GM23248 (cell line): ENCODE data around the gene FAM131C. TPM values are rescaled to one million over a fixed set of nuclear protein-coding genes. Genes with fewer than 3 reads are reported as not detected.

Experiments used
- DNase-seq: peaks from one replicate; pipeline ENCODE4 v3.0.0-alpha.2; 2015
- H2AFZ ChIP-seq: fragments of 200-600 bp; sonication (generic); 2 replicates; pipeline ENCODE4 v1.6.1; 2016; ENCODE audit warnings: antibody characterized with exemption
- H3F3A ChIP-seq: fragments of 200-600 bp; sonication (generic); 2 replicates; pipeline ENCODE4 v1.6.1; 2016; ENCODE audit warnings: mild to moderate bottlenecking, antibody characterized with exemption, mixed run types; ENCODE audit not compliant: insufficient read depth
- H3K27ac ChIP-seq: fragments of 200-600 bp; sonication (generic); 2 replicates; pipeline ENCODE4 v1.5.1; 2016; ENCODE audit warnings: mild to moderate bottlenecking
- H3K27me3 ChIP-seq: fragments of 200-600 bp; sonication (generic); replicated peaks from 2 replicates; pipeline ENCODE4 v1.6.1; 2016; ENCODE audit warnings: mild to moderate bottlenecking; ENCODE audit not compliant: insufficient read depth
- H3K36me3 ChIP-seq: fragments of 200-600 bp; sonication (generic); 2 replicates; pipeline ENCODE4 v1.6.1; 2016; ENCODE audit warnings: low read depth, mild to moderate bottlenecking
- H3K4me1 ChIP-seq: fragments of 200-600 bp; sonication (generic); 2 replicates; pipeline ENCODE4 v1.6.1; 2016; ENCODE audit warnings: mild to moderate bottlenecking; ENCODE audit not compliant: insufficient read depth
- H3K4me2 ChIP-seq: fragments of 200-600 bp; sonication (generic); one replicate; pipeline ENCODE4 v1.6.1; 2016; ENCODE audit warnings: mild to moderate bottlenecking; ENCODE audit not compliant: unreplicated experiment
- H3K4me3 ChIP-seq: fragments of 200-600 bp; sonication (generic); 2 replicates; pipeline ENCODE4 v1.5.1; 2016; ENCODE audit warnings: mild to moderate bottlenecking
- H3K79me2 ChIP-seq: fragments of 200-600 bp; sonication (generic); 2 replicates; pipeline ENCODE4 v1.6.1; 2016; ENCODE audit warnings: mild to moderate bottlenecking; ENCODE audit not compliant: insufficient read depth
- H3K9ac ChIP-seq: fragments of 200-600 bp; sonication (generic); 2 replicates; pipeline ENCODE4 v1.6.1; 2016; ENCODE audit warnings: mild to moderate bottlenecking
- H3K9me2 ChIP-seq: fragments of 200-600 bp; sonication (generic); 2 replicates; pipeline ENCODE4 v1.6.1; 2016; ENCODE audit warnings: mixed run types, mild to moderate bottlenecking, moderate library complexity; ENCODE audit not compliant: insufficient read depth
- H3K9me3 ChIP-seq: fragments of 200-600 bp; sonication (generic); one replicate; pipeline ENCODE4 v1.6.1; 2017; ENCODE audit warnings: low read depth
- H4K20me1 ChIP-seq: fragments of 200-600 bp; sonication (generic); 2 replicates; pipeline ENCODE4 v1.6.0; 2016; ENCODE audit not compliant: insufficient read depth
- EZH2 ChIP-seq: fragments of 200-600 bp; sonication (generic); IDR thresholded peaks from 2 replicates; pipeline ENCODE4 v1.6.1; 2018; ENCODE audit warnings: antibody characterized with exemption, mild to moderate bottlenecking; ENCODE audit not compliant: insufficient read depth, poor library complexity, severe bottlenecking
- EZH2phosphoT487 ChIP-seq: fragments of 200-600 bp; sonication (generic); IDR thresholded peaks from 2 replicates; pipeline ENCODE4 v1.6.1; 2018; ENCODE audit warnings: antibody characterized with exemption, moderate library complexity, mild to moderate bottlenecking, low read depth; ENCODE audit not compliant: insufficient read depth
- WGBS, 2 experiments: methylation state at CpG; one replicate each; pipeline ENCODE4 v1.1.6; 2015 to 2017; ENCODE audit warnings: low lambda C conversion rate in 2 of 2, low coverage in 1 of 2; ENCODE audit errors: missing lambda C conversion rate in 2 of 2; 5-methylcytosine and 5-hydroxymethylcytosine counted together
- in situ Hi-C: fragments of 300-500 bp; cut with MboI; formaldehyde crosslinking; loops from 2 replicates; pipeline ENCODE4 v1.15.0; 2020
- polyA plus RNA-seq: library from polyadenylated mRNA; unstranded; fragments of >200 nt; fragmentation: Nextera tagmentation; extraction: Ambion mirVana; gene quantifications from 2 replicates; pipeline ENCODE4 v1.2.1, GENCODE V29; 2016
- total RNA-seq: library from RNA; depleted of rRNA; stranded (reverse); fragments of >200 nt; shearing (Covaris generic); gene quantifications from 2 replicates; pipeline ENCODE4 v1.2.3, GENCODE V29; 2014

FAM131C gene
- total and polyA plus RNA-seq, 2 experiments from 2014 or later, result 0.97 to 1.3 TPM

- H3K9me2 ChIP-seq, result no peaks in the 10 kb centered on the region
- no peak for DNase-seq
- in situ Hi-C loops, result no loop called here
- peak overlapping the region; percentile 32; the same call in 1 of the 2 replicates for H3K27ac ChIP-seq
- no peaks in the 10 kb centered on the region for H3K36me3 ChIP-seq
- H3K4me1 ChIP-seq, result peaks cover 42% of the 10 kb centered on the region
- WGBS, 2 experiments, result 83 to 88% methylated on average over 4 of the region's 4 CpGs
- H3K4me3 ChIP-seq, result no peak overlapping the region
- H3F3A ChIP-seq, result peaks cover 21% of the 10 kb centered on the region
- H3K27me3 ChIP-seq, result no peaks in the 10 kb centered on the region
- no peak overlapping the region for H3K4me2 ChIP-seq
- H3K79me2 ChIP-seq, result no peaks in the 10 kb centered on the region
- peak overlapping the region; percentile 72; the same call in 1 of the 2 replicates for H3K9ac ChIP-seq
- TF ChIP-seq EZH2phosphoT487 (no peak), EZH2 (no peak)
- no peak overlapping the region for H2AFZ ChIP-seq
- no peaks in the 10 kb centered on the region for H4K20me1 ChIP-seq
- H3K9me3 ChIP-seq, result no peaks in the 10 kb centered on the region
These were observed 59.6 kb downstream of the FAM131C start for GRCh38 chr1:16013908-16014258.

DNA sequence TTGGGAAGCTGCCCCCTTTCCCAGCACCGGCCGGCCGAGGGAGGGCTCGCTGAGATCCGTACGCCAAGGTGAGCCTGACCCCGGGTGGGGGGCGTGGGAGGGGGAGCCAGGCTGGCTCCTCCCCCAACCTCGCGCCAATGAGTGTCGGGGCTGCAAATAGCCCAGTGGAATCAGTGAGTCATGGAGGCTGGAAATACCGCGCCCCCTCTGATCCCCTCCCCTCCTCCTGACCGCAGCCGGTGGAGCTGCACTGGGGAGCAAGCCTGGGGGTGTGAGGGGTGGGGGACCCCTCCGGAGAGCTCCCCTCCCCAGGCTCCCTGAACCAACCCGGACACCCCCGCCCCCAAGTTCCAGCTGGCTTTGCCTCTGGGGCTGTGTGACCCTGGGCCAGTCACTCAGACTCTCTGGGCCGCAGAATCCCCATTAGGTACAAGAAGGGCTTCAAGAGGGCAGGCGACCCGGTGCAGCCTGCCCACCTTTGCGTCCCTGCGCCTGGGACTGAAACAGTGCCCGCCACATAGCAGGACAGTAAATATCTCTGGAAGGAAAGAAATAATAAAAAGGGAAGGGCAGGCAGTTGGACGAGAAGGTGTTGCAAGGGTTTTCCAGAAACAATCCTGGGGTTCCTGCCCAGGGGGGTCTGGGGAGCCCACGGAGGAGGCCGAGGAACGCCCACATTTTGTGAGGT is 60.1 kb downstream of the FAM131C start:
- peaks cover 17% of the 10 kb centered on the region for H3F3A ChIP-seq
- WGBS, 2 experiments, result 21 to 25% methylated on average over 17 to 21 of the region's 28 CpGs
- peak; percentile 86 for DNase-seq
- H3K4me3 ChIP-seq, result peak overlapping the region; percentile 47
- no peaks in the 10 kb centered on the region for H3K27me3 ChIP-seq
- no peaks in the 10 kb centered on the region for H3K79me2 ChIP-seq
- H3K4me1 ChIP-seq, result peaks cover 37% of the 10 kb centered on the region
- H3K4me2 ChIP-seq, result peak overlapping the region; percentile 46
- in situ Hi-C loops, result no loop called here
- TF ChIP-seq EZH2phosphoT487 (no peak), EZH2 (no peak)
- H3K9ac ChIP-seq, result peak overlapping the region; percentile 72
- H3K9me3 ChIP-seq, result no peaks in the 10 kb centered on the region
- H3K9me2 ChIP-seq, result no peaks in the 10 kb centered on the region
- peak overlapping the region; percentile 32 for H3K27ac ChIP-seq
- H4K20me1 ChIP-seq, result no peaks in the 10 kb centered on the region
- peak overlapping the region; percentile 63 for H2AFZ ChIP-seq
- no peaks in the 10 kb centered on the region for H3K36me3 ChIP-seq

DNA sequence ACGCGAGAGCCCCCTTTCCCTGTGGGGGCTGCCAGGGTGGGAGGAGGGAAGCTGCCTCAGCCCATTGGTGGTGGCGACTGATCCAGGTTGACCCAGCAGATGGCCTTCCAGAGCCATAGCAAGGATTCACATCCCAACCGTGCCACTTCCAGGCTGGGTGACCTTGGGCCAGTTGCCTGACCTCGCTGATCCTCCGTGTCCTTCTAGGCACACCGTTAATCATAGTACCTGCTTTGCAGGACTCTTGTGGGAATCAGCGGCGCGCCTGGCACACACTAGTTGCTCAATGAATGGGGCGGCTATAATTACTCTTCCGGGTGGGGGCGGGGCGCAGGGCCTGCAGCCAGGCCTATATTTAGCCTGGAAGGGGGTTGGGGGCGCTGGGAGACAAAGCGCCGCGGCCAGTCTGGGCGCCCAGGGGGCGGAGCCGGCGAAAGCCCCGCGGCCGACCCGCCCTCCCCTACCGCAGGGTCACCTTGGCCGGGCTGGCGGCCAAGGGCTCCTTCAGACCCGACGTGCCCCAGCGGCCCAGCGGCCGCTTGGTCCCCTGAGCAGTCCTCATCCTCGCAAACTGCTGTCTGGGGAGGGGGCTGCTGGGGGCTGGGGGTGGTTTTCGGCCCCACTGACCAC is 60.7 kb downstream of the FAM131C start:
- Histone ChIP-seq H4K20me1 (no peaks in the 10 kb centered on the region), H3K9me2 (no peaks in the 10 kb centered on the region), H3F3A (peaks cover 14% of the 10 kb centered on the region), H3K4me3 (peak overlapping the region; percentile 47), H3K9ac (peak overlapping the region; percentile 72), H3K9me3 (no peaks in the 10 kb centered on the region), H2AFZ (peak overlapping the region; percentile 63), H3K79me2 (no peaks in the 10 kb centered on the region), H3K27ac (peak overlapping the region; percentile 32; the same call in 1 of the 2 replicates), H3K4me1 (peaks cover 34% of the 10 kb centered on the region), H3K36me3 (no peaks in the 10 kb centered on the region), H3K27me3 (no peaks in the 10 kb centered on the region), H3K4me2 (peak overlapping the region; percentile 46)
- 11 to 18% methylated on average over 13 to 28 of the region's 36 CpGs for WGBS, 2 experiments
- peak; percentile 80 for DNase-seq
- TF ChIP-seq EZH2phosphoT487, result no peak
- no peak for TF ChIP-seq EZH2
- in situ Hi-C loops, result no loop called here

DNA sequence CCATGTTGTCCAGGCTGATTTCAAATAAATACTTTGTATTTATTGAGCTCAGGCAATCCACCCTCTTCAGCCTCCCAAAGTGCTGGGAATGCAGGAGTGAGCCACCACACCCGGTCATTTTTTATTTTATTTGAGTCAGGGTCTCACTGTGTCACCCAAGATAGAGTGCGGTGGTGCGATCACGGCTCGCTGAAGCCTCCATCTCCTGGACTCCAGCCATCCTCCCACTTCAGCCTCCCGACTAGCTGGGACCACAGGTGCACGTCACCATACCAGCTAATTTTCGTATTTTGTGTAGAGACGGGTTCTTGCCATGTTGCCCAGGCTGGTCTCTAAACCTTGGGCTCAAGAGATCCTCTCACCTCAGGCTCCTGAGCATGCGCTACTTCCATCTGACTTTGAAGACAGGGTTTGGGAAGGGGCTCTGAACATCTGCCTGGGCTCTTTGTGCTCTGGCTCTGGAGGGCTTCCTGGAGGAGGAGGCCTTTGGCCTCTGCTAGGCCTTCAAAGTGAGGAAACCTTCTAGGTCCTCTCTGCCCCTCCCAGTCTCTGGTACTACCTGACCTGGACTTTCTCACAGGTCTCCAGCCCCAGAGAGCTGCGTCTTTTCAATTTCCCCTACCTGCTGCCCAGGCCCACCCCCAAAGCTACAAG is 61.4 kb downstream of the FAM131C start:
- H3K9me3 ChIP-seq, result no peaks in the 10 kb centered on the region
- no peak overlapping the region for H3K27ac ChIP-seq
- no peak overlapping the region for H3K4me3 ChIP-seq
- no peak overlapping the region for H3K4me2 ChIP-seq
- no peaks in the 10 kb centered on the region for H3K27me3 ChIP-seq
- peak overlapping the region; percentile 72 for H3K9ac ChIP-seq
- H3K4me1 ChIP-seq, result peaks cover 33% of the 10 kb centered on the region
- WGBS, 2 experiments, result 88 to 91% methylated on average over 10 to 11 of the region's 11 CpGs
- in situ Hi-C loops, result no loop called here
- no peaks in the 10 kb centered on the region for H3K9me2 ChIP-seq
- peak overlapping the region; percentile 63 for H2AFZ ChIP-seq
- TF ChIP-seq EZH2 (no peak), EZH2phosphoT487 (no peak)
- no peak for DNase-seq
- no peaks in the 10 kb centered on the region for H3K36me3 ChIP-seq
- no peaks in the 10 kb centered on the region for H4K20me1 ChIP-seq
- H3F3A ChIP-seq, result peaks cover 14% of the 10 kb centered on the region
- H3K79me2 ChIP-seq, result no peaks in the 10 kb centered on the region
